SK-N-SH (cell line): ENCODE data around the gene FCRL5. TPM values are rescaled to one million over a fixed set of nuclear protein-coding genes. Genes with fewer than 3 reads are reported as not detected.

ENCODE experiments used
- CTCF ChIA-PET: fragments of 300-600, 350-600 bp; formaldehyde crosslinking; extraction: SDS; loops from one replicate; lab custom pipeline; 2021; lab: Yijun Ruan, JAX
- POLR2A ChIA-PET: fragments of 350-600 bp; sonication (Branson Sonifier 250); formaldehyde crosslinking; extraction: SDS; loops from one replicate; lab custom pipeline; 2020; ENCODE audit warnings: antibody characterized with exemption, inconsistent platforms; lab: Yijun Ruan, JAX
- DNase-seq: peaks from one replicate; pipeline ENCODE4 v3.0.0; 2012
- H2AFZ ChIP-seq: fragments of 200-600 bp; sonication (generic); 2 replicates; pipeline ENCODE4 v1.8.1; 2016; ENCODE audit warnings: antibody characterized with exemption, mild to moderate bottlenecking, low read depth
- H3F3A ChIP-seq: fragments of 200-600 bp; sonication (generic); replicated peaks from 2 replicates; pipeline ENCODE3; 2016; ENCODE audit warnings: antibody characterized with exemption, mild to moderate bottlenecking; ENCODE audit not compliant: insufficient read depth
- H3K27ac ChIP-seq, 2 experiments: fragments of 200-500 bp in 1 of 2; fragments of 200-600 bp in 1 of 2; sonication (Bioruptor generic) in 1 of 2; sonication (generic), shearing (Covaris generic) in 1 of 2; 2 replicates each; pipeline versions ENCODE4 v1.5.1 to v1.6.1; 2014 to 2016; ENCODE audit warnings: low read depth in 2 of 2, inconsistent platforms in 1 of 2, low read length in 1 of 2, mild to moderate bottlenecking in 1 of 2, mixed read lengths in 1 of 2
- H3K27me3 ChIP-seq: fragments of 200-600 bp; sonication (generic), shearing (Covaris generic); 2 replicates; pipeline ENCODE4 v1.6.1; 2016; ENCODE audit warnings: mixed run types; ENCODE audit not compliant: insufficient read depth
- H3K36me3 ChIP-seq, 2 experiments: fragments of 200-500 bp in 1 of 2; fragments of 200-600 bp in 1 of 2; sonication (Bioruptor generic) in 1 of 2; sonication (generic) in 1 of 2; replicated peaks in 1 of 2; 2 replicates each; pipeline versions ENCODE3 to v1.5.1; 2014 to 2016; ENCODE audit warnings: low read length in 1 of 2, mild to moderate bottlenecking in 1 of 2; ENCODE audit not compliant: insufficient read depth in 2 of 2, control insufficient read depth in 1 of 2
- H3K4me1 ChIP-seq, 2 experiments: fragments of 200-500 bp in 1 of 2; fragments of 200-600 bp in 1 of 2; sonication (Bioruptor generic) in 1 of 2; sonication (generic), shearing (Covaris generic) in 1 of 2; 2 replicates each; pipeline versions ENCODE4 v1.5.1 to v1.6.1; 2014 to 2016; ENCODE audit warnings: low read depth in 1 of 2, low read length in 1 of 2, mixed run types in 1 of 2; ENCODE audit not compliant: insufficient read depth in 2 of 2, control insufficient read depth in 1 of 2
- H3K4me2 ChIP-seq: fragments of 200-600 bp; sonication (generic), shearing (Covaris generic); 2 replicates; pipeline ENCODE4 v1.6.1; 2017; ENCODE audit warnings: mixed run types
- H3K4me3 ChIP-seq, 2 experiments: fragments of 200-500 bp in 1 of 2; fragments of 200-600 bp in 1 of 2; sonication (Bioruptor generic) in 1 of 2; sonication (generic), shearing (Covaris generic) in 1 of 2; 2 replicates each; pipeline versions ENCODE4 v1.5.1 to v1.8.1; 2014 to 2016; ENCODE audit warnings: low read depth in 2 of 2, inconsistent platforms in 1 of 2, low read length in 1 of 2, mild to moderate bottlenecking in 1 of 2, mixed read lengths in 1 of 2, moderate library complexity in 1 of 2
- H3K79me2 ChIP-seq: fragments of 200-600 bp; sonication (generic); 2 replicates; pipeline ENCODE4 v1.8.1; 2017; ENCODE audit warnings: mild to moderate bottlenecking; ENCODE audit not compliant: insufficient read depth
- H3K9ac ChIP-seq: fragments of 200-600 bp; sonication (generic); 2 replicates; pipeline ENCODE4 v1.6.1; 2017; ENCODE audit warnings: mixed run types
- H3K9me2 ChIP-seq: fragments of 200-600 bp; sonication (generic); 2 replicates; pipeline ENCODE4 v1.6.1; 2017; ENCODE audit warnings: mixed run types
- H3K9me3 ChIP-seq: fragments of 200-600 bp; sonication (generic); 2 replicates; pipeline ENCODE4 v1.6.1; 2017; ENCODE audit warnings: mixed run types, mild to moderate bottlenecking, moderate library complexity
- H4K20me1 ChIP-seq: fragments of 200-600 bp; sonication (generic); 2 replicates; pipeline ENCODE4 v1.6.1; 2017; ENCODE audit warnings: mild to moderate bottlenecking, mixed run types; ENCODE audit not compliant: insufficient read depth
- CHD2 ChIP-seq: fragments of 150-350 bp; IDR thresholded peaks from 2 replicates; pipeline ENCODE4 v1.6.1; 2018; ENCODE audit warnings: low read length; ENCODE audit not compliant: partially characterized antibody
- ELF1 ChIP-seq: IDR thresholded peaks from 2 replicates; pipeline ENCODE4 v1.4.0; 2012
- FOXJ3 ChIP-seq: sonication (generic); formaldehyde crosslinking; IDR thresholded peaks from 2 replicates; pipeline ENCODE4 v1.5.1; 2020; ENCODE audit warnings: mild to moderate bottlenecking, missing genetic modification reagents
- FOXM1 ChIP-seq: IDR thresholded peaks from 2 replicates; pipeline ENCODE4 v1.4.0; 2012; ENCODE audit warnings: low read depth, mild to moderate bottlenecking
- GABPA ChIP-seq: IDR thresholded peaks from 2 replicates; pipeline ENCODE4 v1.4.0; 2012; ENCODE audit warnings: low read depth, mild to moderate bottlenecking
- GATA2 ChIP-seq: sonication (generic); formaldehyde crosslinking; IDR thresholded peaks from 2 replicates; pipeline ENCODE4 v1.5.0; 2020; ENCODE audit warnings: mild to moderate bottlenecking, missing genetic modification reagents
- JUND ChIP-seq: IDR thresholded peaks from 2 replicates; pipeline ENCODE4 v1.4.0; 2012
- NRF1 ChIP-seq: IDR thresholded peaks from 2 replicates; pipeline ENCODE4 v1.6.1; 2012; ENCODE audit warnings: low read depth, mild to moderate bottlenecking, low read length
- POLR2AphosphoS5 ChIP-seq: IDR thresholded peaks from 2 replicates; pipeline ENCODE4 v1.6.1; 2012; ENCODE audit warnings: low read depth, low read length
- RAD21 ChIP-seq: IDR thresholded peaks from 2 replicates; pipeline ENCODE4 v1.6.1; 2012; ENCODE audit warnings: mild to moderate bottlenecking, low read length
- RCOR1 ChIP-seq: fragments of 150-350 bp; IDR thresholded peaks from 2 replicates; pipeline ENCODE4 v1.6.1; 2017; ENCODE audit warnings: antibody characterized with exemption, low read length
- REST ChIP-seq: IDR thresholded peaks from 2 replicates; pipeline ENCODE4 v1.6.1; 2012; ENCODE audit warnings: mild to moderate bottlenecking, low read depth, low read length, moderate library complexity
- RXRA ChIP-seq: IDR thresholded peaks from 2 replicates; pipeline ENCODE4 v1.4.0; 2012; ENCODE audit warnings: low read depth, mild to moderate bottlenecking, borderline replicate concordance
- SIN3A ChIP-seq: IDR thresholded peaks from 2 replicates; pipeline ENCODE4 v1.6.1; 2012; ENCODE audit warnings: low read depth, mild to moderate bottlenecking, low read length, moderate library complexity, borderline replicate concordance
- TAF1 ChIP-seq: IDR thresholded peaks from 2 replicates; pipeline ENCODE4 v1.6.1; 2012; ENCODE audit warnings: low read depth, mild to moderate bottlenecking, low read length, moderate library complexity, borderline replicate concordance
- TCF12 ChIP-seq: IDR thresholded peaks from 2 replicates; pipeline ENCODE4 v1.4.0; 2012
- TEAD4 ChIP-seq: IDR thresholded peaks from 2 replicates; pipeline ENCODE4 v1.4.0; 2012; ENCODE audit warnings: mild to moderate bottlenecking, borderline replicate concordance; ENCODE audit not compliant: insufficient read depth
- USF1 ChIP-seq: IDR thresholded peaks from 2 replicates; pipeline ENCODE4 v1.4.0; 2012; ENCODE audit warnings: low read depth, borderline replicate concordance
- USF2 ChIP-seq: fragments of 150-350 bp; IDR thresholded peaks from 2 replicates; pipeline ENCODE4 v1.6.1; 2017; ENCODE audit warnings: antibody characterized with exemption, low read length, low read depth, borderline replicate concordance
- ZBTB33 ChIP-seq: IDR thresholded peaks from 2 replicates; pipeline ENCODE4 v1.4.0; 2012; ENCODE audit warnings: low read depth, borderline replicate concordance
- WGBS: methylation state at CpG from one replicate; pipeline ENCODE4 v1.1.6; 2017; ENCODE audit warnings: low lambda C conversion rate; 5-methylcytosine and 5-hydroxymethylcytosine counted together
- polyA plus RNA-seq, 3 experiments: library from polyadenylated mRNA; depleted of rRNA; stranded (reverse); fragments of >200 nt; gene quantifications; 2 replicates each; pipeline ENCODE4 v1.2.3, GENCODE V29; 2012

Gene FCRL5
- polyA plus RNA-seq, 1 of the 3 experiments (the other 2 are of a cell fraction), result not detected

- Histone ChIP-seq H3K79me2 (no peaks in the 10 kb centered on the region), H3K9ac (no peak overlapping the region), H3K9me2 (no peaks in the 10 kb centered on the region), H3K4me3 (no peak overlapping the region), H3K27me3 (peaks cover 16% of the 10 kb centered on the region; the same call in 1 of the 2 replicates), H2AFZ (no peak overlapping the region), H3K27ac (no peak overlapping the region), H3K9me3 (no peaks in the 10 kb centered on the region), H3F3A (peaks cover 4% of the 10 kb centered on the region), H4K20me1 (no peaks in the 10 kb centered on the region), H3K4me1 (no peaks in the 10 kb centered on the region), H3K36me3 (no peaks in the 10 kb centered on the region), H3K4me2 (no peak overlapping the region)
- POLR2A ChIA-PET, result no interaction called here
- CTCF ChIA-PET, result interaction anchor here (0.7 to 3.5 kb wide), 22 partner anchors 9 to 317 kb away, joined by 3 to 28 read pairs (median 4); no protein-coding TSS in a partner anchor
- no peak for TF ChIP-seq JUND
- TF ChIP-seq TEAD4, result no peak
- no peak for TF ChIP-seq CHD2
- TF ChIP-seq RAD21, result no peak
- no peak for TF ChIP-seq RCOR1
- no peak for TF ChIP-seq USF1
- no peak for TF ChIP-seq RXRA
- TF ChIP-seq ZBTB33, result no peak
- no peak for TF ChIP-seq USF2
- no peak for TF ChIP-seq GABPA
- no peak for TF ChIP-seq FOXJ3 (CRISPR knock-in tag)
- TF ChIP-seq ELF1, result no peak
- no peak for TF ChIP-seq NRF1
- no peak for TF ChIP-seq TCF12
- no peak for TF ChIP-seq SIN3A
- no peak for TF ChIP-seq POLR2AphosphoS5
- TF ChIP-seq FOXM1, result no peak
- TF ChIP-seq TAF1, result no peak
- TF ChIP-seq GATA2 (CRISPR knock-in tag), result no peak
- no peak for TF ChIP-seq REST
- 0% methylated on average over 3 of the region's 3 CpGs for WGBS
- DNase-seq, result no peak
Observed at GRCh38 chr1:157495285-157495684, 57.0 kb downstream of the FCRL5 start.
